KMS-11 (cell line): ENCODE results near the gene MTHFD1.

Source experiments
- H2AFZ ChIP-seq: fragments of 200-600 bp; sonication (generic); 2 replicates; pipeline ENCODE4 v1.6.1; 2016; ENCODE audit warnings: antibody characterized with exemption, mixed run types, low read depth
- H3K27ac ChIP-seq: fragments of 200-600 bp; sonication (generic); 2 replicates; pipeline ENCODE4 v1.6.1; 2016; ENCODE audit warnings: mild to moderate bottlenecking, mixed run types
- H3K27me3 ChIP-seq: fragments of 200-600 bp; sonication (generic); 2 replicates; pipeline ENCODE4 v1.6.1; 2017; ENCODE audit warnings: mild to moderate bottlenecking, low read depth, mixed run types, moderate library complexity; ENCODE audit not compliant: insufficient read depth
- H3K36me3 ChIP-seq: fragments of 200-600 bp; sonication (generic); 2 replicates; pipeline ENCODE4 v1.6.1; 2017; ENCODE audit warnings: mild to moderate bottlenecking, mixed run types; ENCODE audit not compliant: insufficient read depth
- H3K4me1 ChIP-seq: fragments of 200-600 bp; sonication (generic); 2 replicates; pipeline ENCODE4 v1.6.1; 2016; ENCODE audit warnings: mild to moderate bottlenecking, low read depth, mixed run types; ENCODE audit not compliant: poor library complexity, severe bottlenecking
- H3K4me2 ChIP-seq: fragments of 200-600 bp; sonication (generic); 2 replicates; pipeline ENCODE4 v1.7.0; 2016; ENCODE audit warnings: mild to moderate bottlenecking, mixed run types
- H3K4me3 ChIP-seq: fragments of 200-600 bp; sonication (generic); IDR thresholded peaks from 2 replicates; pipeline ENCODE4 v1.6.1; 2017; ENCODE audit warnings: low read depth, low read length, mixed read lengths; ENCODE audit not compliant: insufficient read depth
- H3K79me2 ChIP-seq: fragments of 200-600 bp; sonication (generic); 2 replicates; pipeline ENCODE4 v1.6.1; 2016; ENCODE audit warnings: low read depth, mixed run types; ENCODE audit not compliant: insufficient read depth
- H3K9ac ChIP-seq: fragments of 200-600 bp; sonication (generic); 2 replicates; pipeline ENCODE4 v1.6.1; 2016; ENCODE audit warnings: mild to moderate bottlenecking, mixed run types
- H4K20me1 ChIP-seq: fragments of 200-600 bp; sonication (generic); 2 replicates; pipeline ENCODE4 v1.6.1; 2016; ENCODE audit warnings: mild to moderate bottlenecking, mixed run types; ENCODE audit not compliant: insufficient read depth
- TF ChIP-seq, protein P1 (sequence below): fragments of 200-600 bp; sonication (generic); conservative IDR thresholded peaks from 2 replicates; pipeline ENCODE4 v1.6.1; 2017; ENCODE audit warnings: low read depth, mild to moderate bottlenecking, antibody characterized with exemption, low read length, moderate library complexity, mixed read lengths

The MTHFD1 gene

DNA sequence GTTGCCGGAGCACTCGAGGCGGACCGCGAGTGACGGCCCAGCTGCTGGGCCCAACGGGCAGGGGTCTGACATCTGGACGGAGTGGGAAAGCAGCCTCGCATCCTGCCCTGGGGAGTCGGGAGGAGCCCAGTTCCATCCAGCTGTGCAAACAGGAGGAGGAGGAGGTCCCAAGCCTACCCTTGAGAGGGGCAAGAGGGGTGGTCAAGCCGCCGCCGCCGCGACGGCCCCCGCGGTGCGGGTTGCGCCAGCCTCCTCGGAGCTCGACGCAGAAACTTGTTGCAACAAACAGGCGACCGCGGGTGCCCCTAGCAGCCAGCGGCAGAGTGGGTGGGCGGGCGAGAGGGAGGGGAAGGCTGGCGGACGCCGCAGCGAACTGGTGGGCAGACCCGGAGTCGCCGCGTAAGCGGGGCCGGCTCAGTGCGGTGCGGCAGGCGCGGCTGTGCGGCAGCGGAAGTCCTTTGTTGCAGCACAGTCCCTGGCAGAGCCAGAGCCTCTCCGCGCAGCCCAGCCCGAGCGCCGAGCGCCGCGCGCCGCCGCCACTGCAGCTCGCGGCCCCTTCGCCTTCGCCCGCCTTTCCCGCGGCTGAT, 116.2 kb downstream of the MTHFD1 start, which contains the start of gene ZBTB1:
Gene ZBTB1 (plus strand): TSS at position 461 of the 587 bp plus-strand sequence. CDS start 16,735 bp downstream, outside the sequence.
- no peak within 1 kb of the TSS for H3K4me3 ChIP-seq
- H3K4me1 ChIP-seq = peaks cover 56% of the 10 kb centered on the region
- peak within 1 kb of the TSS; percentile 71; the same call in 1 of the 2 replicates for H3K4me2 ChIP-seq
- H2AFZ ChIP-seq = peak within 1 kb of the TSS; percentile 47
- H4K20me1 ChIP-seq = no peaks in the 10 kb centered on the region
- H3K9ac ChIP-seq = peak within 1 kb of the TSS; percentile 97
- TF ChIP-seq, protein P1, sequence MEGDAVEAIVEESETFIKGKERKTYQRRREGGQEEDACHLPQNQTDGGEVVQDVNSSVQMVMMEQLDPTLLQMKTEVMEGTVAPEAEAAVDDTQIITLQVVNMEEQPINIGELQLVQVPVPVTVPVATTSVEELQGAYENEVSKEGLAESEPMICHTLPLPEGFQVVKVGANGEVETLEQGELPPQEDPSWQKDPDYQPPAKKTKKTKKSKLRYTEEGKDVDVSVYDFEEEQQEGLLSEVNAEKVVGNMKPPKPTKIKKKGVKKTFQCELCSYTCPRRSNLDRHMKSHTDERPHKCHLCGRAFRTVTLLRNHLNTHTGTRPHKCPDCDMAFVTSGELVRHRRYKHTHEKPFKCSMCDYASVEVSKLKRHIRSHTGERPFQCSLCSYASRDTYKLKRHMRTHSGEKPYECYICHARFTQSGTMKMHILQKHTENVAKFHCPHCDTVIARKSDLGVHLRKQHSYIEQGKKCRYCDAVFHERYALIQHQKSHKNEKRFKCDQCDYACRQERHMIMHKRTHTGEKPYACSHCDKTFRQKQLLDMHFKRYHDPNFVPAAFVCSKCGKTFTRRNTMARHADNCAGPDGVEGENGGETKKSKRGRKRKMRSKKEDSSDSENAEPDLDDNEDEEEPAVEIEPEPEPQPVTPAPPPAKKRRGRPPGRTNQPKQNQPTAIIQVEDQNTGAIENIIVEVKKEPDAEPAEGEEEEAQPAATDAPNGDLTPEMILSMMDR = no peak
- no peaks in the 10 kb centered on the region for H3K27me3 ChIP-seq
- peaks cover 81% of the 10 kb centered on the region for H3K79me2 ChIP-seq
- no peaks in the 10 kb centered on the region for H3K36me3 ChIP-seq
- H3K27ac ChIP-seq = peak within 1 kb of the TSS; percentile 98

DNA sequence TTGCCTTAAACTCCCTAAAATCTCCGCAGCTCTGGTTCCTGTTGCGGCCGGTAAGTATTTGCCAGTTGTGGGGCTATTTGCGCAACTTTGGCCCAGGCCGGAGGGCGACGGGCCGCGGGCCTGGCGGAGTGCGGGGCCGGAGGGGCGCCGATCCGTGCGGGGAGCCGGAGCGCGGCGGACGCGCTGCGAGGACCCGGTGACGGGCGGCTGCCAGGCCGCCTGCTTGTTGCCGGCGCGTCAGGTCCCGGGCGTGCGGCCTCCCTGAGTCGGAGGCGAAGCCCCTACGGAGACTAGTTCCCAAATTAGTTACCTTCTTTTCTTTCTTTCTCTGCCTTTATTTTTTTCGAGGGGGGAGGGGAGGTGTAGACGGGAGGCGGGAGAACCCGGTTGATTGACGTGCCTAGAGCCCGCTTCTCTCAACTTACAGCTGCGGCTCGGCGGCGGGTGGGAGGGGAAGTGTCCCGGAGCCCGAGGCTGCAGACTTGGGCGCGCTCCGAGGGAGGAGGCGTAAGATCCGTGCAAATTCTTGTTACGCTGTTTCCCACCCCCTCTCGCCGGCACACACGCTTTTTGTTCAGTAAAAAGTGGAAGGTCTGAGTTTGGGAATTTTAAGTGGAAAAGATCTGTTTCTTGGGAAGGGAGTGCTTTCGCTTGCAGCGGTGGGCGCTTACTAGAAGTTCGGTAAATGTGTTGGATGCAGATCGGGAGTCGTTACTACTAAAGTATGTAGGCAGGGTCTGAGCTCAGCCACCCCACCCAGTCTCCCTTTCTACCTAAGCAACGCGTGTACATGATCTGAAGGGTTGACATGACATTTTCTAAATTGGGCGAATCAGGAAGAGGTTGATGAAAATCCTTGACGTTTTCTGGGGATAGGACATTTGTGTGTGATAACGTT, 117.0 kb downstream of the MTHFD1 start:
- H3K36me3 ChIP-seq = no peaks in the 10 kb centered on the region
- H3K79me2 ChIP-seq = peaks cover 81% of the 10 kb centered on the region
- TF ChIP-seq, protein P1 = no peak
- H3K4me3 ChIP-seq = no peak overlapping the region
- no peaks in the 10 kb centered on the region for H3K27me3 ChIP-seq
- peaks cover 56% of the 10 kb centered on the region for H3K4me1 ChIP-seq
- H3K4me2 ChIP-seq = peak overlapping the region; percentile 71
- H3K9ac ChIP-seq = peak overlapping the region; percentile 97
- H3K27ac ChIP-seq = peak overlapping the region; percentile 98
- H4K20me1 ChIP-seq = no peaks in the 10 kb centered on the region
- H2AFZ ChIP-seq = peak overlapping the region; percentile 47

DNA sequence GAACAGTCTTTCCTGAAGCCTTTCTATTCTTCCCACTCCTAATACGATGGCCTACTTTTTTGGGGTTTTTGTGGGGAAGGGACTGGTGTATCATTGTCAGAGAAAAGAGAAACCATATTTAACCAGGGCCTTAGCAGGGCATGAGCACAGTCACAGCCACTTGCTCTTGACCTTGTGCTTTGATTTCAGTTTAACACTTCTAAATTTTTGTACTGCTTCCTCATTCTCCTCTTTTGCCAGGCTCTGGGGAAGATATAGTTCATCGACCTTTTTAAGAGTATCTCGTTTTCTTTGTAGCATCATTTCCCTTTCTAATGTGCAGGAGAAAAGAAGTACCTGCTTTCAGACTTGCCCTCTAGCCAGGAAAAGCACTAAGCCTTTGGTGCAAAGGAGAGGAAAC, 118.6 kb downstream of the MTHFD1 start:
- H3K4me1 ChIP-seq = peaks cover 56% of the 10 kb centered on the region
- no peaks in the 10 kb centered on the region for H3K36me3 ChIP-seq
- H2AFZ ChIP-seq = no peak overlapping the region
- TF ChIP-seq, protein P1 = no peak
- H3K79me2 ChIP-seq = peaks cover 81% of the 10 kb centered on the region
- H3K9ac ChIP-seq = peak overlapping the region; percentile 97; the same call in 1 of the 2 replicates
- no peaks in the 10 kb centered on the region for H4K20me1 ChIP-seq
- peak overlapping the region; percentile 71 for H3K4me2 ChIP-seq
- no peaks in the 10 kb centered on the region for H3K27me3 ChIP-seq
- peak overlapping the region; percentile 98 for H3K27ac ChIP-seq
- H3K4me3 ChIP-seq = no peak overlapping the region

GRCh38 chr14:64507376-64508156, 119.4 kb downstream of the MTHFD1 start:
- Histone ChIP-seq H3K27ac (peak overlapping the region; percentile 98), H2AFZ (no peak overlapping the region), H3K9ac (peak overlapping the region; percentile 24; the same call in 1 of the 2 replicates), H3K36me3 (no peaks in the 10 kb centered on the region), H3K4me1 (peaks cover 61% of the 10 kb centered on the region), H3K4me3 (no peak overlapping the region), H4K20me1 (no peaks in the 10 kb centered on the region), H3K27me3 (no peaks in the 10 kb centered on the region), H3K79me2 (peaks cover 81% of the 10 kb centered on the region), H3K4me2 (peak overlapping the region; percentile 71)
- TF ChIP-seq, protein P1 = no peak
